ENCODE data around the gene MRPS17.
"Not testable (repeated sequence)": the region's sequence is repeated elsewhere in the genome, so short reads cannot be mapped to it uniquely, and the experiment has no call there.

The MRPS17 gene

GRCh38 chr7:55951637-55952351, at the start of gene MRPS17:
MRPS17 (plus strand) TSS chr7:55951877; CDS start chr7:55953196, 1,319 bp downstream.
- DNase-seq = peak; percentile 73

DNA sequence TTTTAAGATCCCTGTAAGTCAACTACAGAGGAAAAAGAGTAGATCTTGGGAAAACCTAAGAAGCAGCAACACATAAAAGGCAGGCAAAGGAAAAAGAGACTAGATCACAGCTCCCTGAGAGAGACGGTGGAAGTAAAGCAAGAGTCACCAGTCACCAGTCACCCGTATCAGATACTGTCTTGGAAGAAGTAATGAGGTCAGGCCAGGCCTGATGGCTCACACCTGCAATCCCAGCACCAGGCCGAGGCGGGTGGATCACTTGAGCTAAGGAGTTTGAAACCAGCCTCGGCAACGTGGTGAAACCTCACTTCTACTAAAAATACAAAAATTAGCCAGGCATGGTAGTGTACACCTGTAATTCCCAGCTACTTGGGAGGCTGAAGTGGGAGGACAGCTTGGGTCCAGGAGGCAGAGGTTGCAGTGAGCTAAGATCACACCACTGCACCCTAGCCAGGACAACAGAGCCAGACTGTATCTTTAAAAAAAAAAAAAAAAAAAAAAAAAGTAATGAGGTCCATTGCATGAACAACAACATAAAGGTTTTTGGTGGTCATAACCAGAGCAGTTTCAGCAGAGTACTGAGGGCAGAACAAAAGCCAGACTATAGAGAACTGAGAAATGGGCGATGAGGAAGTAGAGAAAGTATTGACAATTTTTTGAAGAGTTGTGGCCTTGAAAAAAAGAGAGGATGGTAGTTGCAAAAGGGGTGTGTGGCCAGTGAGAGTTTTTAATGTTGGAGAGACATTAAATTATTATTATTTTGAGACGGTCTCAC, 47.5 kb upstream of the MRPS17 start:
- no peak for DNase-seq

DNA sequence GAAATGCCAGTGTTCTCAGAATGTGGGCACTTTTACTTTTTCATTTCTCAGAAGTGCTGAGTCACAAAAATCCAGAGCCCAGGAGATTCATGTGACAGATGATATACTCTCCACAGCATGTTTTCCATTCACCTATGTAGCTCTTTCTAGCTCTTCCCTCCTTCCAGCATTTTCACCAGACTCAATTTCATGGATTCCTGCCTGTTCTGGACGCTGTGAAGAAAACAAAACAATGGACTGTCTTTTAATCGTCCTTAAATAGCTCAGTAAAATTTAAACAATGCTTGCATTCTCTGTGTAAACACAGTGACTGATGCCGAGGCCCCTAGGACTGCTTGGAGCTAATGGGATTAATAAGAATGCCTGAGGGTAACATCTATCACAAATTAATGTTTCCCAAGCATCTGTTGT, 38.9 kb upstream of the MRPS17 start:
- DNase-seq = no peak

- no peak for DNase-seq
Measured at GRCh38 chr7:55917771-55918170, 33.9 kb upstream of the MRPS17 start.

DNA sequence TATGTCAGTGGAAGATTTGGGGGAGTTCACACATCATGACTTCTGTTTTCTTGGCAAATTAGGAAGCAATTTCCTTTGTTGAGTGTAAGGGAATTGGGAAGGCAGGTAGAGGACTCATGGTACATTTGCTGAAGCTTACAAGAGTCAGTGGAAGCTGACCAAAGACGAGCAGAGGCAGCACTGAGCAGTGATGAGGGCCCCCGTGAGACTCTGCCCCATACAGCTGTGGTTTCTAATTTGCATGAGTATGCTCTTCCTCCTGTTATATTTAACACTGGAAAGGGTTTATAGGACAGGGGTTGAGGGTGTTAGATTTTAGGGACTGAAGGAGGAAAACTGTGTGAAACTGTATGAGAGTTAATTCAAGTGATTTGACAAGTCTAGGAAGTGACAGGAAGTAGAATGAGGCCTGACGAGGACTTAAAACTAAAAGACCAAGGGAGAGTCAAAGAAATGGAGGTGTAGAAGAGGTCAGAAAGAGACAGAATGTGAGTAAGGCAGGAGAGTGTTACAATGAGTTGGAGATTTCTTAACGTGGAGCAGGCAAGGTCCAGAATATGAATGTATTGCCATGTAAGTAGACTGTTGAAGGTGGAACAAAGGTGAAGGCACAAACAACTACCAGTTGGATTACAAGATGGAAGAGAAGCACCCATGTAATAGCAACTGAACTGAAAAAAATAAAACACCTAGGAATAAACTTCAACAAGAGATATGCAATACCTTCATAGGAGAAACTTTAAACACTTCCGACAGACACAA, 23.5 kb upstream of the MRPS17 start:
- DNase-seq = no peak

DNA sequence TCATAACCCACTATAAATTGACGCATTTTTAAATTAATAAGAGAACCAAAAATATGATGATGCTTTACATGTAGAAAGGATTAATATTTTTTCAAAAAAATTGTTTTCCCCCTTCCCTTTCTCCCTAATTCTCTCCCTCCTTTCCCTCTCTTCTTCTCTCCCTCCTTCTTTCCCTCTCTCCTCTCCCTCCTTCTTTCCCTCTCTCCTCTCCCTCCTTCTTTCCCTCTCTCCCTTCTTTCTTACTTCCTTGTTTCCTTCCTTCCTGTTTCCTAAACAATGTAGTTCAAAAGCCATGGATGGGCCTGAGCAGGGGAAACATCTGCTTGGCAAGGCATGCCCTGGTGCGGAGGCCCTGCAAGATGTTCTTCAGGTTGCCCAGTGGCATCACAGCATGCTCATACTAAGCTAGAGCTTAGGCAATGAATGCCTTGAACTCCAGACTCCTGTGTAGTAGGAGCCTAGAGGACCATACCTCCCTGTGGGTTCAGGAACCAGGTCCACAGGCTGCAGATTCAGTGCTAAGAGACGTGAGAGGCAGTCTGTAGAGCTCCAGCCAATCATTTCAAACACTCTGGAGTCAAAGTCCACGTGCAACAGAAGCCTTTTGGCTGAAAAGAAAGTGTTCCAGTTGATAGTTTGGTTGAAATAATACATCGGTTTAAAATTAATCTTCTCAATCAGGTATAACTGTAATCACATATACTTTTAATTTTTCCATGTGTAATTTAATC, 20.1 kb upstream of the MRPS17 start:
- DNase-seq = no peak

DNA sequence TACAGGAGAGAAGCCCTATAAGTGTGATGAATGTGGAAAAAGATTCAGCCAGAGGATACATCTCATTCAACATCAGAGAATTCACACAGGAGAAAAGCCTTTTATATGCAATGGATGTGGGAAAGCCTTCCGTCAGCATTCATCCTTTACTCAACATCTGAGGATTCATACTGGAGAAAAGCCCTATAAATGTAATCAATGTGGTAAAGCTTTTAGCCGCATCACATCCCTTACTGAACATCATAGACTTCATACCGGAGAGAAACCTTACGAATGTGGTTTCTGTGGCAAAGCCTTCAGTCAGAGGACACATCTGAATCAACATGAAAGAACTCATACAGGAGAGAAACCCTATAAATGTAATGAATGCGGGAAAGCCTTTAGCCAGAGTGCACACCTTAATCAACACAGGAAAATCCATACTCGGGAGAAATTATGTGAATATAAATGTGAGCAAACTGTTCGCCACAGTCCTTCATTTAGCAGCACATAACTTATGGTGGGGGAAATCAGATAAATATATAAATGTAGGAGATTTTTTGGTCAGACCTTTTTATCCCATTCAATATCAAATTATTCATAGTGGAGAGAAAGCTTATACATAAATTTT, 12.1 kb upstream of the MRPS17 start:
- DNase-seq = no peak

GRCh38 chr7:55946545-55946944, 5.1 kb upstream of the MRPS17 start:
- DNase-seq = no peak

GRCh38 chr7:55952352-55952671, 635 bp downstream of the MRPS17 start:
- not testable (repeated sequence) for DNase-seq

GRCh38 chr7:55953707-55954475, 2.2 kb downstream of the MRPS17 start:
- DNase-seq = no peak

GRCh38 chr7:55957190-55957589, 5.5 kb downstream of the MRPS17 start:
- no peak for DNase-seq

- no peak for DNase-seq
Measured at GRCh38 chr7:55962014-55962413, 10.3 kb downstream of the MRPS17 start.

- no peak for DNase-seq
Measured at GRCh38 chr7:55963584-55964168, 12.0 kb downstream of the MRPS17 start.

GRCh38 chr7:55964261-55965099, 12.8 kb downstream of the MRPS17 start, which contains the start of gene NIPSNAP2:
NIPSNAP2 (plus strand) TSS chr7:55964585; CDS start chr7:55964610, 25 bp downstream.
- no peak for DNase-seq

GRCh38 chr7:55965100-55965470, 13.4 kb downstream of the MRPS17 start:
- no peak for DNase-seq

DNA sequence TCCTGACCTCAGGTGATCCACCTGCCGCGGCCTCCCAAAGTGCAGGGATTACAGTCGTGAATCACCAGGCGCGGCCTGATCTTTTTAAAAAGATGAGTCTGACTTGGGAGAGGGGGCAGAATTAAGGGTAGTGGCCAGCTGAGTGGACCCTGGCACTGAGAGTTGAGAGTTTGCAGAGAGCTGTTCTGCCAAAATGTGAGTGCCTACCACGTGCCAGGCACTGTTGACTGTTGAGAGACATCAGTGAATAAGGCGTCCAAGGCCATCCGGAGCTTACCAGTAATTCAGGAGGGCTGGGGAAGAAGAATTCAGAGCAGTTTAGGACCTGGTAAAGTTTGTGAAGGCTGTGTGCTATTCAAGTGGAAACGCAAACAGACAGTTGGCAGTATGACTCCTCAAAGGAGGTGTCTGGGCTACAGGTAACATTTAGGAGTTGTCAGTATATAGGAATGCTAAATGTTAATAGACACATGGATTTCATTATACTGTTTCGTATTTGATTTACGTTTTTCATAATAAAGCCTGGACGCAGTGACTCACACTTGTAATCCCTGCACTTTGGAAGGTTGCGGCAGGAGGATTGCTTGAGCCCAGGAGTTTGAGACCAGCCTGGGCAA, 14.2 kb downstream of the MRPS17 start:
- DNase-seq = no peak

DNA sequence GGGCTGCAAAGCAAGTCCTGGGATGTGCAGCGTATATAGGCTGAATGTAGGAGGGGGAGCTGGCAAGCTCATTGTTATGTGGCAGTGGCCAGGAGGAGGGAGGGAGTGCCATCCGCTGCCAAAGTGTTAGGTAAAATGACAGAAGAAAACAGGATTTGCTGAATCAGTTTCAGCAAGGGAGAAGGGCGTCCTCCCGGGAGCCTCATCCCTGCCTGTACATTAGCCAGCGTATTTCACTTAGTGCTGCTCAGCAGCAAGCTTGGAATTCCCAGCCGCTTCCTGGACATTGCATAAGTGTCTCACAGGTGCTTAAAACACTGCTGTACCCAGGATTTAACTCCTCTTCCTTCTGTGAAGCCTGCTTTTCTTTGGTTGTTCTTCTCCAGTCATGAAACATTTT, 15.2 kb downstream of the MRPS17 start:
- DNase-seq = no peak

DNA sequence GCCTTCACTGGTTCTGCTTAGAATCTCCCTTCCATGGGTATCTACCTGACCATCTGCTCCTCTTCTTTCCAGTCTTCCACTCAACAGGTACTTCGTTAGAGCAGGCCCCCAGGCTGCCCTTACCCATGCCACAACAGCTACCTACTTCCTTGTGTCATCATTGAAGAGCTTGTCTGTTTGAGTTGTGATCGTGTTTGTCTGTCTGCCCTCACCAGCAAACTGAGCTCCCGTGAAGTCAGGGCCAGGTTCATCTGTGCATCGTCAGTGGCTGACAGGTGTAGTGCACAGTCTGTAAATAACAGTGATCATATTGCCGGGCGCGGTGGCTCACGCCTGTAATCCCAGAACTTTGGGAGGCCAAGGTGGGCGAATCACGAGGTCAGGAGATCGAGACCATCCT, 17.7 kb downstream of the MRPS17 start:
- no peak for DNase-seq

DNA sequence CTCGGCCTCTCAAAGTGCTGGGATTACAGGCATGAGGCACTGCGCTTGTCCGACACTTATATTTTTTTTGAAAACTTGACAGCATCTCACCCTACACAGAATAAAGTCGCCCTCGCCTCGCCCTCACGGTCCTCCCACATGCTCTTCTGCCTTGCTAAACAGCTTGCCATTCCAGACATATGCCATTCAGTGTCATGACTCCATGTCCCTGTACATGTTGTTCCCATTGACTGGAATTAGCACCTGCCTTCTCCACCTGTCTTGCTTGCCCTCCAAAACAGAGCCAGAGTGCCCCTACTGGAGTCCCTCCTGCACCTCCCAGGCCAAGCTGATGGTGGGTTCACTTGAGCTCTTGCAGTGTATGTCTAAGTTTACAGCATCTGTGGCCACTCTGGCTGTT, 18.9 kb downstream of the MRPS17 start:
- no peak for DNase-seq

- DNase-seq = no peak
Measured at GRCh38 chr7:55970978-55971377, 19.3 kb downstream of the MRPS17 start.
